HFFc6 (cell line): ENCODE measurements around the gene NOD1. TPM values are rescaled to one million over a fixed set of nuclear protein-coding genes. Genes with fewer than 3 reads are reported as not detected.

Source experiments
- DNase-seq: peaks from one replicate; pipeline ENCODE4 v3.0.0-alpha.2; 2018
- H3K27ac Mint-ChIP-seq: 2 replicates; pipeline ENCODE4 v1.8.0; 2020; ENCODE audit warnings: mild to moderate bottlenecking, mixed read lengths
- H3K27me3 Mint-ChIP-seq: 2 replicates; pipeline ENCODE4 v1.8.0; 2021; ENCODE audit warnings: mild to moderate bottlenecking, moderate library complexity, mixed read lengths; ENCODE audit not compliant: insufficient read depth
- H3K36me3 Mint-ChIP-seq: 2 replicates; pipeline ENCODE4 v1.8.0; 2021; ENCODE audit warnings: low read depth, mixed read lengths
- H3K4me1 Mint-ChIP-seq: 2 replicates; pipeline ENCODE4 v1.8.0; 2020; ENCODE audit warnings: low read depth, mixed read lengths
- H3K4me3 Mint-ChIP-seq: 2 replicates; pipeline ENCODE4 v1.8.0; 2020; ENCODE audit warnings: mild to moderate bottlenecking, moderate library complexity, mixed read lengths
- H3K9me3 Mint-ChIP-seq: 2 replicates; pipeline ENCODE4 v1.8.0; 2020; ENCODE audit warnings: mild to moderate bottlenecking, mixed read lengths
- total RNA-seq, 6 experiments: library from RNA; stranded (reverse); fragmentation: NEBNext Ultra II Directional; extraction: Animal tissue kit (Norgen Biotek cat#: 25700); gene quantifications; 2 replicates in 1 of 6; 3 replicates in 5 of 6; pipeline ENCODE4 v1.2.3, GENCODE V29; 2021
- TF ChIP-seq, protein P1 (sequence below): fragments of 200-600 bp; sonication (generic); IDR thresholded peaks from 2 replicates; pipeline ENCODE4 v1.5.0; 2021; ENCODE audit warnings: antibody characterized with exemption, mild to moderate bottlenecking

The NOD1 gene
- total RNA-seq, 6 experiments from 2014 or later, result 2.8 to 3.9 (median 3.0) TPM

- Mint-ChIP-seq H3K9me3 (no peaks in the 10 kb centered on the region), H3K36me3 (no peaks in the 10 kb centered on the region), H3K4me3 (no peak overlapping the region), H3K4me1 (peaks cover 21% of the 10 kb centered on the region), H3K27ac (no peak overlapping the region), H3K27me3 (peaks cover 3% of the 10 kb centered on the region; the same call in 1 of the 2 replicates)
- DNase-seq, result no peak
- TF ChIP-seq, protein P1, sequence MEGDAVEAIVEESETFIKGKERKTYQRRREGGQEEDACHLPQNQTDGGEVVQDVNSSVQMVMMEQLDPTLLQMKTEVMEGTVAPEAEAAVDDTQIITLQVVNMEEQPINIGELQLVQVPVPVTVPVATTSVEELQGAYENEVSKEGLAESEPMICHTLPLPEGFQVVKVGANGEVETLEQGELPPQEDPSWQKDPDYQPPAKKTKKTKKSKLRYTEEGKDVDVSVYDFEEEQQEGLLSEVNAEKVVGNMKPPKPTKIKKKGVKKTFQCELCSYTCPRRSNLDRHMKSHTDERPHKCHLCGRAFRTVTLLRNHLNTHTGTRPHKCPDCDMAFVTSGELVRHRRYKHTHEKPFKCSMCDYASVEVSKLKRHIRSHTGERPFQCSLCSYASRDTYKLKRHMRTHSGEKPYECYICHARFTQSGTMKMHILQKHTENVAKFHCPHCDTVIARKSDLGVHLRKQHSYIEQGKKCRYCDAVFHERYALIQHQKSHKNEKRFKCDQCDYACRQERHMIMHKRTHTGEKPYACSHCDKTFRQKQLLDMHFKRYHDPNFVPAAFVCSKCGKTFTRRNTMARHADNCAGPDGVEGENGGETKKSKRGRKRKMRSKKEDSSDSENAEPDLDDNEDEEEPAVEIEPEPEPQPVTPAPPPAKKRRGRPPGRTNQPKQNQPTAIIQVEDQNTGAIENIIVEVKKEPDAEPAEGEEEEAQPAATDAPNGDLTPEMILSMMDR, result no peak
These were observed 43.6 kb upstream of the NOD1 start for GRCh38 chr7:30522159-30522558.

GRCh38 chr7:30521532-30521931 lies 42.9 kb upstream of the NOD1 start:
- no peaks in the 10 kb centered on the region for H3K36me3 Mint-ChIP-seq
- TF ChIP-seq, protein P1, result no peak
- DNase-seq, result peak; percentile 39
- no peak overlapping the region for H3K4me3 Mint-ChIP-seq
- peak overlapping the region; percentile 44 for H3K27ac Mint-ChIP-seq
- H3K27me3 Mint-ChIP-seq, result peaks cover 3% of the 10 kb centered on the region; the same call in 1 of the 2 replicates
- H3K4me1 Mint-ChIP-seq, result peaks cover 21% of the 10 kb centered on the region
- H3K9me3 Mint-ChIP-seq, result no peaks in the 10 kb centered on the region

GRCh38 chr7:30519122-30519521 lies 40.5 kb upstream of the NOD1 start:
- TF ChIP-seq, protein P1, result no peak
- H3K4me1 Mint-ChIP-seq, result peaks cover 21% of the 10 kb centered on the region
- no peaks in the 10 kb centered on the region for H3K9me3 Mint-ChIP-seq
- H3K36me3 Mint-ChIP-seq, result no peaks in the 10 kb centered on the region
- no peak for DNase-seq
- H3K4me3 Mint-ChIP-seq, result no peak overlapping the region
- H3K27ac Mint-ChIP-seq, result no peak overlapping the region
- peaks cover 3% of the 10 kb centered on the region; the same call in 1 of the 2 replicates for H3K27me3 Mint-ChIP-seq

DNA sequence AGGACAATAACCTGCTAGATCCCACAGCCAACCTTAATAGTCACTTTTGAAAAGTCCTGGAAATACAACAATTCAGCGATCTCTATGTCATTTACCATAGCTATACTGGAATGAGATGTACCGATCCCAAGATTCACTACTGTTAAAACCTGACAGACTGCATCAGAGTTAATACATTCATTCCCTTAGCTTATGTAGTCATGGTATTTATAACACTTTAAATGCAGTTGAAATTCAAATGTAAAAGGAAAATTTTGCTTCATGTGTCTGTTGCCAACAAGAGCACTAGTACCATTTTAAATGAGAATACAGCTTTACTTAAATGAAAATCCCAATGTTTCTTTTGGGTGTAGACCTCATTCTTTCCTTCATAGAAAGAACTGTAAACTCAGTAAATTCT lies 37.2 kb upstream of the NOD1 start:
- Mint-ChIP-seq H3K27ac (no peak overlapping the region), H3K9me3 (no peaks in the 10 kb centered on the region), H3K36me3 (no peaks in the 10 kb centered on the region), H3K27me3 (peaks cover 5% of the 10 kb centered on the region), H3K4me3 (no peak overlapping the region), H3K4me1 (peaks cover 10% of the 10 kb centered on the region)
- DNase-seq, result no peak
- TF ChIP-seq, protein P1, result no peak

DNA sequence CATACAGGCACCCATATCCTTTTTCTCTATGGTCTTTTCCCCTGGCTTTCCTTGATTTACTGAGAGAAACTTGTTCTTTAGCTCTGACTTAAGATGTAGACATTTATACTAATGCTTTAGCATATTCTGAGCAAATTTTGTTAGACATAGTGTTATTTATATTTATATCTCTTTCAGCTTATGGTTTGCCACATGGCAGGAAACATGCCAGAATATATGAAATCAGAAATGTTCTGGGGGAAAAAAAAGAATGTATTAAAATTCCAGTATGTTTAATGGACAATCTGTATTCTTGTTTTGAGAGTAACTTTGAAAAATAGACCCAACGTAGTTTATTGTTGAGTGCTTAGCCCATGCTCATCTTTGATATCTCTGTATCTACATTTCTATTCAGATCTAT lies 36.2 kb upstream of the NOD1 start:
- no peaks in the 10 kb centered on the region for H3K36me3 Mint-ChIP-seq
- H3K9me3 Mint-ChIP-seq, result no peaks in the 10 kb centered on the region
- no peak for DNase-seq
- TF ChIP-seq, protein P1, result no peak
- peaks cover 2% of the 10 kb centered on the region for H3K27me3 Mint-ChIP-seq
- no peak overlapping the region for H3K4me3 Mint-ChIP-seq
- H3K27ac Mint-ChIP-seq, result no peak overlapping the region
- peaks cover under 1% of the 10 kb centered on the region; the same call in 1 of the 2 replicates for H3K4me1 Mint-ChIP-seq

DNA sequence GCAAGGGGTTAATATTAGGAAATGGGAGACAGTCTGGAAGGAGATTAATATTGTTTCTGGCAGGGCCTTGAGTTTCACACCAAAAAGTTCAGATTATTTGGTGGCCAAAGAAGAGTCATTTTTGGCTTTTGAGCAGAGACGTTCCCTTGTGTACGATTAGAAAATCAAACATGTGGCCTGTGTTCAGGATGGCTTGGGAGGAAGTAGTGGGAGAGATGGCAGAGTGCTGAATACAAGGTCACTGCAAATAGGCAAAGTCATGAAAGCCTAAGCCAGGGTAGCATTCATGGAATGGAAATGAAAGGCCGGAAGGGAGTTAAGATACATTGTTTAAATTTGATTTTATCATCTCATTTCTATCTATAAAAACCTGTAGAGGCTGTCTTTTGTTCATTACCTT lies 35.6 kb upstream of the NOD1 start:
- H3K9me3 Mint-ChIP-seq, result no peaks in the 10 kb centered on the region
- DNase-seq, result no peak
- H3K27me3 Mint-ChIP-seq, result peaks cover 2% of the 10 kb centered on the region
- H3K27ac Mint-ChIP-seq, result no peak overlapping the region
- H3K4me1 Mint-ChIP-seq, result no peaks in the 10 kb centered on the region
- H3K36me3 Mint-ChIP-seq, result no peaks in the 10 kb centered on the region
- no peak overlapping the region for H3K4me3 Mint-ChIP-seq
- TF ChIP-seq, protein P1, result no peak
